ENCODE results near the gene TLX3.

TLX3 gene

GRCh38 chr5:171315925-171316257, 6.8 kb downstream of the TLX3 start:
- TF ChIP-seq, protein P1, sequence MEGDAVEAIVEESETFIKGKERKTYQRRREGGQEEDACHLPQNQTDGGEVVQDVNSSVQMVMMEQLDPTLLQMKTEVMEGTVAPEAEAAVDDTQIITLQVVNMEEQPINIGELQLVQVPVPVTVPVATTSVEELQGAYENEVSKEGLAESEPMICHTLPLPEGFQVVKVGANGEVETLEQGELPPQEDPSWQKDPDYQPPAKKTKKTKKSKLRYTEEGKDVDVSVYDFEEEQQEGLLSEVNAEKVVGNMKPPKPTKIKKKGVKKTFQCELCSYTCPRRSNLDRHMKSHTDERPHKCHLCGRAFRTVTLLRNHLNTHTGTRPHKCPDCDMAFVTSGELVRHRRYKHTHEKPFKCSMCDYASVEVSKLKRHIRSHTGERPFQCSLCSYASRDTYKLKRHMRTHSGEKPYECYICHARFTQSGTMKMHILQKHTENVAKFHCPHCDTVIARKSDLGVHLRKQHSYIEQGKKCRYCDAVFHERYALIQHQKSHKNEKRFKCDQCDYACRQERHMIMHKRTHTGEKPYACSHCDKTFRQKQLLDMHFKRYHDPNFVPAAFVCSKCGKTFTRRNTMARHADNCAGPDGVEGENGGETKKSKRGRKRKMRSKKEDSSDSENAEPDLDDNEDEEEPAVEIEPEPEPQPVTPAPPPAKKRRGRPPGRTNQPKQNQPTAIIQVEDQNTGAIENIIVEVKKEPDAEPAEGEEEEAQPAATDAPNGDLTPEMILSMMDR (IDR thresholded peaks at IDR 0.05; ENCODE audit: low read depth, low read length, missing control alignments): no peak

DNA sequence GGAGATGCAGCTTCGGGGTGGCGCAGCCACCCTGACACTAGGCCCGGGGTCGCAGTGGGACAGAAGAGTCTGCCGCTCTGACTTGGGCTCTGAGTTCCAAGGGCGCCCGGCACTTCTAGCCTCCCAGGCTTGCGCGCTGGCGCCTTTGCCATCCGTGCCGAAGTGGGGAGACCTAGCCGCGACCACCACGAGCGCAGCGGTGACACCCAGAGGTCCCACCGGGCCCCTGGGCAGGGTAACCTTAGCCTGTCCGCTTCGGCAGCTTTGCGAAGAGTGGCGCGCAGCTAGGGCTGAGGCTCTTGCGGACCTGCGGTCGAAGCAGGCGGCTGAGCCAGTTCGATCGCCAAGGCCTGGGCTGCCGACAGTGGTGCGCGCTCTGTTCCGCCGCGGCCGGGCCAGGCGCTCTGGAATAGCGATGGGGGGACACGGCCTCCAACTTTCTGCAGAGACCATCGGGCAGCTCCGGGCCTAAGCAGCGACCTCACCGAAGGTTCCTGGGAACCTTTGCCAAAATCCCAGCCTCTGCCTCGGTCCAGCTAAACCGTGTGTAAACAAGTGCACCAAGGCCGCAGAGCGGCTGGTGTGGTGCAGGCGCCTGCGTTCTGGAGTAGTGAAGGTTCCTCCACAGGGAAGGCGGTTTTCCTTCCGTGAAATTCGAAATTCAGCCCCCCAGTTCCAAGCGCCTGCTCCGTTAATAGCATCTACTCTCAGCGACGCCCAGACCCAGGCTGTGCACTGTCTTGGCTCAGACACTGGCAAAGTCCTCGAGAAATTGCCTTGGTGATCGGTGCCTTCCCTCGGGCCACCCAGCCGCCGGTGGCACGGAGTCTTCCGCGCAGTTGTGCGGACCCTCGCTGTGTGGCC, 7.4 kb downstream of the TLX3 start:
- no peak for DNase-seq (ENCODE audit: low read depth)
- TF ChIP-seq, protein P1 (IDR thresholded peaks at IDR 0.05; ENCODE audit: low read depth, low read length, missing control alignments): no peak
- no peak overlapping the region for H3K4me3 ChIP-seq (ENCODE audit: low read depth, low read length)

More at GRCh38 chr5:171315925-171316257, 6.8 kb downstream of the TLX3 start:
- DNase-seq (ENCODE audit: low read depth): no peak
- no peak overlapping the region for H3K4me3 ChIP-seq (ENCODE audit: low read depth, low read length)

DNA sequence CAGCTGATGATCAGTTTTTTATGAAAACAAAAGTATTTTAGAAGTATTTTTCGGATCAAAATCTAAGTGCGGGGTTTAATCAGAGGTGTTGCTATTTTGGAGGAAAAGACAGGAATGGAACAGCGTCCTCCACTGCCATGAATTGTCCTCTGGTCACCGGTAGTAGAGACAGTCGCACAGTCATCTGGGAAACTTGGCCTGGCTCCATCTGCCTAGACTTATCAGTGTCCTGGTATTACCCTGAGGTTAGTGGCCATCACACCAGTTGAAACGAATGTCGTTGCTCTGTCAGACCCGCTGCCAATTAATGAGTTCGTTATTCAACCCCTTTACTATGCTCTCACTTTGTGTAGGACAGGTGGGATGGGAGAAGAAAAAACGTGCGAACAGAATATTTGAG, 8.2 kb downstream of the TLX3 start:
- no peak overlapping the region for H3K4me3 ChIP-seq (ENCODE audit: low read depth, low read length)
- DNase-seq (ENCODE audit: low read depth): no peak
- TF ChIP-seq, protein P1 (IDR thresholded peaks at IDR 0.05; ENCODE audit: low read depth, low read length, missing control alignments): no peak

DNA sequence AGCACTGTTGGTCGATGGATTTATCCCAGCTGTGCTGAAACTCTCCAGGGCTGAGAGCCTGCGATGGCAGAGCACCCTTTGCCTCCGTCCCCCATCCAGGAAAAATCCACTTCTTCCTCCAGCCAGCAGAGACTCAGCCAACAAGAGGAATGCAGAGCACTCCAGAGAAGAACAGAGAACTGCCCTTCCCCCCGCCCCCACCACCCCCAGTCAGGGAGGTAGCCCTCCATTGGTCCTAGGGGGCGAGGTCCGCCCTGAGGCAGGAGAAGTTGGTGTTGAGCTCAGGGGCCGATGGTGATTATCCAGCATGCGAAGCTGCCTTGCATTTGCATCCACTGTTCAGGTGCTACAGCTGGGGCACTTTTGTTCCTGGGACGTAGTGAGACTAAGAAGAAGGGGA, 9.0 kb downstream of the TLX3 start:
- H3K4me3 ChIP-seq (ENCODE audit: low read depth, low read length): no peak overlapping the region
- TF ChIP-seq, protein P1 (IDR thresholded peaks at IDR 0.05; ENCODE audit: low read depth, low read length, missing control alignments): no peak

GRCh38 chr5:171321447-171321846, 12.4 kb downstream of the TLX3 start:
- DNase-seq (ENCODE audit: low read depth): no peak
- TF ChIP-seq, protein P1 (IDR thresholded peaks at IDR 0.05; ENCODE audit: low read depth, low read length, missing control alignments): no peak
- no peak overlapping the region for H3K4me3 ChIP-seq (ENCODE audit: low read depth, low read length)

More for the DNA sequence above, 9.0 kb downstream of the TLX3 start:
- DNase-seq (ENCODE audit: low read depth): no peak

- TF ChIP-seq, protein P1 (IDR thresholded peaks at IDR 0.05; ENCODE audit: low read depth, low read length, missing control alignments): no peak
- DNase-seq (ENCODE audit: low read depth): no peak
These were observed 13.5 kb downstream of the TLX3 start for GRCh38 chr5:171322527-171322926.

GRCh38 chr5:171323007-171323406, 14.0 kb downstream of the TLX3 start:
- TF ChIP-seq, protein P1 (IDR thresholded peaks at IDR 0.05; ENCODE audit: low read depth, low read length, missing control alignments): no peak
- DNase-seq (ENCODE audit: low read depth): no peak
- no peak overlapping the region for H3K4me3 ChIP-seq (ENCODE audit: low read depth, low read length)

More at GRCh38 chr5:171322527-171322926, 13.5 kb downstream of the TLX3 start:
- no peak overlapping the region for H3K4me3 ChIP-seq (ENCODE audit: low read depth, low read length)

Data from GM12864 (cell line).